Panc1 (cell line): ENCODE measurements around the gene MGAT5. TPM values are rescaled to one million over a fixed set of nuclear protein-coding genes. Genes with fewer than 3 reads are reported as not detected.

Experiments
- ATAC-seq: fragments of 200-7000 bp; cut with Tn5 transposase; 2 replicates; pipeline ENCODE4 v1.9.1; 2020; ENCODE audit warnings: mild to moderate bottlenecking, moderate library complexity
- BruUV-seq: library from RNA; stranded (reverse); fragments of 400-500 nt; replicated peaks from 2 replicates; lab custom pipeline; 2021; lab: Mats Ljungman, UMichigan
- CTCF ChIA-PET: fragments of 300-600 bp; sonication (Branson Sonifier 250); formaldehyde crosslinking; loops from one replicate; lab custom pipeline; 2022; ENCODE audit warnings: antibody characterized with exemption; lab: Charles Lee
- POLR2A ChIA-PET: fragments of 300-600 bp; sonication (Branson Sonifier 250); formaldehyde crosslinking; loops from one replicate; lab custom pipeline; 2022; ENCODE audit warnings: antibody characterized with exemption; lab: Charles Lee
- DNase-seq: peaks from one replicate; pipeline ENCODE4 v3.0.0-alpha.2; 2010; ENCODE audit warnings: low read depth, low spot score
- H3K27ac ChIP-seq: 2 replicates; pipeline ENCODE4 v1.5.1; 2011; ENCODE audit warnings: mild to moderate bottlenecking, low read length, inconsistent platforms
- H3K27me3 ChIP-seq: fragments of 200-500 bp; sonication (Bioruptor generic); 2 replicates; pipeline ENCODE4 v1.6.0; 2014; ENCODE audit warnings: low read length, inconsistent platforms; ENCODE audit not compliant: control insufficient read depth, insufficient read depth
- H3K36me3 ChIP-seq: fragments of 200-500 bp; sonication (Bioruptor generic); 2 replicates; pipeline ENCODE4 v1.5.1; 2014; ENCODE audit warnings: inconsistent platforms, mild to moderate bottlenecking, low read length, moderate library complexity; ENCODE audit not compliant: control insufficient read depth, insufficient read depth
- H3K4me1 ChIP-seq: 2 replicates; pipeline ENCODE4 v1.5.1; 2011; ENCODE audit warnings: inconsistent platforms, mild to moderate bottlenecking, low read length, moderate library complexity; ENCODE audit not compliant: control insufficient read depth, insufficient read depth
- H3K4me3 ChIP-seq, 2 experiments: 2 replicates each; pipeline ENCODE4 v1.5.1; 2011 to 2012; ENCODE audit warnings: low read depth in 2 of 2, low read length in 2 of 2, mild to moderate bottlenecking in 2 of 2, inconsistent platforms in 1 of 2, moderate library complexity in 1 of 2
- H3K9me3 ChIP-seq: fragments of 200-500 bp; sonication (Bioruptor generic); 2 replicates; pipeline ENCODE4 v1.5.1; 2014; ENCODE audit warnings: low read depth, mild to moderate bottlenecking, inconsistent platforms, low read length, moderate library complexity; ENCODE audit not compliant: control insufficient read depth, insufficient read depth
- POLR2AphosphoS5 ChIP-seq: IDR thresholded peaks from 2 replicates; pipeline ENCODE4 v1.6.1; 2012; ENCODE audit warnings: mild to moderate bottlenecking, low read depth, low read length, moderate library complexity
- REST ChIP-seq, 2 experiments: IDR thresholded peaks; 2 replicates each; pipeline ENCODE4 v1.6.1; 2011 to 2012; ENCODE audit warnings: low read depth in 2 of 2, control low read depth in 1 of 2, low read length in 1 of 2, mild to moderate bottlenecking in 1 of 2, moderate library complexity in 1 of 2; ENCODE audit not compliant: insufficient read depth in 1 of 2
- SIN3A ChIP-seq: IDR thresholded peaks from 2 replicates; pipeline ENCODE4 v1.6.1; 2012; ENCODE audit warnings: low read depth, mild to moderate bottlenecking, low read length, moderate library complexity, borderline replicate concordance; ENCODE audit not compliant: insufficient read depth
- TCF7L2 ChIP-seq: IDR thresholded peaks from 2 replicates; pipeline ENCODE4 v1.6.1; 2011; ENCODE audit warnings: mild to moderate bottlenecking, low read depth, low read length, inconsistent platforms
- in situ Hi-C: cut with HindIII; loops from 2 replicates; pipeline ENCODE4 v1.10.0; 2016; ENCODE audit warnings: low sequenced_read_pairs, low pct_unique_long_range_greater_than_20kb
- intact Hi-C: fragments of 100-400 bp; cut with micrococcal nuclease; formaldehyde crosslinking; loops from one replicate; pipeline ENCODE4 v1.10.0; 2022; ENCODE audit not compliant: unreplicated experiment
- total RNA-seq: library from RNA; stranded (reverse); gene quantifications from one replicate; pipeline ENCODE4 v1.2.1, GENCODE V29; 2021; ENCODE audit not compliant: unreplicated experiment
- TF ChIP-seq, protein P1 (sequence below): fragments of 450-650 bp; IDR thresholded peaks from 2 replicates; pipeline ENCODE4 v1.5.1; 2017; ENCODE audit warnings: mild to moderate bottlenecking

Gene MGAT5
- total RNA-seq, 1 experiment from 2014 or later = 22.1 TPM

GRCh38 chr2:134379722-134380121 is 125.8 kb downstream of the MGAT5 start:
- Histone ChIP-seq H3K36me3 (no peaks in the 10 kb centered on the region), H3K27ac (no peak overlapping the region), H3K9me3 (no peaks in the 10 kb centered on the region), H3K4me3 (no peak overlapping the region), H3K27me3 (no peaks in the 10 kb centered on the region), H3K4me1 (no peaks in the 10 kb centered on the region)
- no TSS peak for BruUV-seq
- TF ChIP-seq REST (IDR thresholded peaks at IDR 0.05; ENCODE audit: insufficient read depth in 1 of 2, low read depth in 2 of 2, low read length in 1 of 2) (no peak), POLR2AphosphoS5 (no peak), TCF7L2 (no peak), SIN3A (no peak)
- TF ChIP-seq, protein P1, sequence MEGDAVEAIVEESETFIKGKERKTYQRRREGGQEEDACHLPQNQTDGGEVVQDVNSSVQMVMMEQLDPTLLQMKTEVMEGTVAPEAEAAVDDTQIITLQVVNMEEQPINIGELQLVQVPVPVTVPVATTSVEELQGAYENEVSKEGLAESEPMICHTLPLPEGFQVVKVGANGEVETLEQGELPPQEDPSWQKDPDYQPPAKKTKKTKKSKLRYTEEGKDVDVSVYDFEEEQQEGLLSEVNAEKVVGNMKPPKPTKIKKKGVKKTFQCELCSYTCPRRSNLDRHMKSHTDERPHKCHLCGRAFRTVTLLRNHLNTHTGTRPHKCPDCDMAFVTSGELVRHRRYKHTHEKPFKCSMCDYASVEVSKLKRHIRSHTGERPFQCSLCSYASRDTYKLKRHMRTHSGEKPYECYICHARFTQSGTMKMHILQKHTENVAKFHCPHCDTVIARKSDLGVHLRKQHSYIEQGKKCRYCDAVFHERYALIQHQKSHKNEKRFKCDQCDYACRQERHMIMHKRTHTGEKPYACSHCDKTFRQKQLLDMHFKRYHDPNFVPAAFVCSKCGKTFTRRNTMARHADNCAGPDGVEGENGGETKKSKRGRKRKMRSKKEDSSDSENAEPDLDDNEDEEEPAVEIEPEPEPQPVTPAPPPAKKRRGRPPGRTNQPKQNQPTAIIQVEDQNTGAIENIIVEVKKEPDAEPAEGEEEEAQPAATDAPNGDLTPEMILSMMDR = no peak
- in situ Hi-C loops = no loop called here
- ATAC-seq = no peak
- DNase-seq = no peak
- intact Hi-C loops = no loop called here
- CTCF ChIA-PET = no interaction called here
- POLR2A ChIA-PET = no interaction called here

DNA sequence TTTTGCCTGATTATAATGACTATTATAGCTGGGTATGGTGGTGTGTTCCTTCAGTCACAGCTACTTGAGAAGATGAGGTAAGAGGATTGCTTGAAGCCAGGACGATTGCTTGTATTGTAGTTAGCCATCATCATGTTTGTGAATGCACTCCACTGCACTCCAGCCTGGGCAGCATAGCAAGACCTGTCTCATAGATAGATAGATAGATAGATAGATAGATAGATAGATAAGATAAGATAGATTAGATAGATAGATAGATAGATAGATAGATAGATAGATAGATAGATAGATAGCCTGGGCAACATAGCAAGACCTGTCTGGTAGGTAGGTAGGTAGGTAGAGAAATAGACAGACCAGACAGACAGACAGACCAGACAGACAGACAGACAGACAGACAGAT is 127.3 kb downstream of the MGAT5 start:
- DNase-seq = no peak
- no peak overlapping the region for H3K4me3 ChIP-seq
- in situ Hi-C loops = no loop called here
- intact Hi-C loops = no loop called here
- no TSS peak for BruUV-seq
- TF ChIP-seq REST (IDR thresholded peaks at IDR 0.05; ENCODE audit: insufficient read depth in 1 of 2, low read depth in 2 of 2, low read length in 1 of 2) (no peak), POLR2AphosphoS5 (no peak), TCF7L2 (no peak), SIN3A (no peak)
- TF ChIP-seq, protein P1 = no peak
- no peak overlapping the region for H3K27ac ChIP-seq
- ATAC-seq = no peak
- H3K4me1 ChIP-seq = no peaks in the 10 kb centered on the region
- ChIA-PET POLR2A (no interaction called here), CTCF (no interaction called here)
- H3K27me3 ChIP-seq = no peaks in the 10 kb centered on the region
- H3K36me3 ChIP-seq = no peaks in the 10 kb centered on the region
- H3K9me3 ChIP-seq = no peaks in the 10 kb centered on the region
